ENCODE results near the gene SLC16A2.
"Not testable (repeated sequence)": the region's sequence is repeated elsewhere in the genome, so short reads cannot be mapped to it uniquely, and the experiment has no call there.

SLC16A2 gene

DNA sequence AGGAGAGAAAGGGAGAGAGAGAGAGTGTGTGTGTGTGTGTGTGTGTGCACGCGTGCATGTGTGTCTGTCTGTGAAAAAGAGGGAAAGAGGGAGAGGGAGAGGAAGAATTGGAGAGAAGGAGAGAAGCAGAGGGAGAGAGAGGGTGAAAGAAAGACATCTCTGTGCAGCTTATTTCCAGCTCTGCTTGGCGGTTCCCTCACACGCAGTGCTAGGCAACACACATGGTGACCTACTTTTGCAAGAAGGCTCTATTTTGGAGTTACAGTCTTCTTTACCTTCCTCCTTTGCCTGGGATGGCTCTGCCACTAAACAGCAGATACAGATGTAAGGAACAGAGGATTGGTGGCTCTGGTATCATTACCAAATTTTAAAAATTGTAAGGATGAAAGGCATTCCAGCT lies 40.1 kb downstream of the SLC16A2 start:
- Histone ChIP-seq H3K4me1 (ENCODE audit: control insufficient read depth, insufficient read depth, low read length) (no peaks in the 10 kb centered on the region), H3K9me3 (ENCODE audit: control insufficient read depth, insufficient read depth, low read length) (no peaks in the 10 kb centered on the region), H3K4me3 (ENCODE audit: low read length) (no peak overlapping the region), H3K36me3 (ENCODE audit: control insufficient read depth, insufficient read depth, low read length) (no peaks in the 10 kb centered on the region), H3K27me3 (ENCODE audit: control insufficient read depth, insufficient read depth, low read length) (no peaks in the 10 kb centered on the region), H3K27ac (ENCODE audit: low read length) (no peak overlapping the region)
- WGBS (ENCODE audit: insufficient coverage, insufficient read length): no CpG with 5 or more reads among the region's 4 CpGs
- DNase-seq (ENCODE audit: low read depth, low spot score): no peak

DNA sequence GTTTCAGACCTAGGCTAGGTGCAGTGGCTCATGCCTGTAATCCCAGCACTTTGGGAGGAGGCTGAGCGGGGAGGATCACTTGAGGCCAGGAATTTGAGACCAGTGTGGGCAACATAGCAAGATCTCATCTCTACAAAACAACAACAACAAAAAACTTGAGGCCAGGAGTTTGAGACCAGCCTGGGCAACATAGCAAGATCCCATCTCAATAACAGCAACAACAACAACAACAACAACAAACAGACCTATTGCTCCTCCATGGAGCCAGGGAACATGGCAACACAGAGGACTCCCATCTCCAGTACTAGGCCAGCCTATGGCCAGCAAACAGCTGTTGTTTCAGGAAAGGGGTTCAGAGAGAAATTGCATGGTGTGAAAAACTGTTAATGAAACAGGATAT lies 43.4 kb downstream of the SLC16A2 start:
- no peaks in the 10 kb centered on the region for H3K4me1 ChIP-seq (ENCODE audit: control insufficient read depth, insufficient read depth, low read length)
- no peaks in the 10 kb centered on the region for H3K36me3 ChIP-seq (ENCODE audit: control insufficient read depth, insufficient read depth, low read length)
- no peaks in the 10 kb centered on the region for H3K9me3 ChIP-seq (ENCODE audit: control insufficient read depth, insufficient read depth, low read length)
- no peak overlapping the region for H3K4me3 ChIP-seq (ENCODE audit: low read length)
- H3K27me3 ChIP-seq (ENCODE audit: control insufficient read depth, insufficient read depth, low read length): no peaks in the 10 kb centered on the region
- no peak overlapping the region for H3K27ac ChIP-seq (ENCODE audit: low read length)
- no peak for DNase-seq (ENCODE audit: low read depth, low spot score)
- WGBS (ENCODE audit: insufficient coverage, insufficient read length): no CpG with 5 or more reads among the region's 1 CpG

DNA sequence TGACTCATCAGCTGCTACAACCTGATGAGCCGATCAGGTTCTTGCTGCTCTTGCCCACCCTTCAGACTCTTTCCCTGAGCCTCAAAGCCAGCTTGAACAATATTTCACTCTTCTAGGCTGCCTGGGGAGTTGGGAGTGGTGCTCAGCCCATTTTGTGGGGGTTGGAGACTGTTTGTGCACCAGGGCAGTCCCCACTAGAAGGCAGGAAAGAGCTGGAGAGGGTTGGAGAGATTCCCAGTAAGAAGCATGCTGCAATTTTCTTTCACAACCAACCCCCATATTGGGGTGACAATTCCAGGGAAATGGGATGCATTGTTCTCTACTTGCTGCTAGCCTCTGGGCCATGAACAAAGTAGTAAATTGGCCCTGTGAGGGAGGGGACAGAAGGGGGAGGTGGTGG lies 44.1 kb downstream of the SLC16A2 start:
- no peak overlapping the region for H3K4me3 ChIP-seq (ENCODE audit: low read length)
- no peaks in the 10 kb centered on the region for H3K4me1 ChIP-seq (ENCODE audit: control insufficient read depth, insufficient read depth, low read length)
- no peaks in the 10 kb centered on the region for H3K27me3 ChIP-seq (ENCODE audit: control insufficient read depth, insufficient read depth, low read length)
- H3K36me3 ChIP-seq (ENCODE audit: control insufficient read depth, insufficient read depth, low read length): no peaks in the 10 kb centered on the region
- no peaks in the 10 kb centered on the region for H3K9me3 ChIP-seq (ENCODE audit: control insufficient read depth, insufficient read depth, low read length)
- no peak for DNase-seq (ENCODE audit: low read depth, low spot score)
- WGBS (ENCODE audit: insufficient coverage, insufficient read length): no CpG with 5 or more reads among the region's 1 CpG
- H3K27ac ChIP-seq (ENCODE audit: low read length): no peak overlapping the region

GRCh38 chrX:74467656-74468055 lies 46.4 kb downstream of the SLC16A2 start:
- Histone ChIP-seq H3K27me3 (ENCODE audit: control insufficient read depth, insufficient read depth, low read length) (no peaks in the 10 kb centered on the region), H3K36me3 (ENCODE audit: control insufficient read depth, insufficient read depth, low read length) (no peaks in the 10 kb centered on the region), H3K9me3 (ENCODE audit: control insufficient read depth, insufficient read depth, low read length) (no peaks in the 10 kb centered on the region), H3K4me3 (ENCODE audit: low read length) (no peak overlapping the region), H3K4me1 (ENCODE audit: control insufficient read depth, insufficient read depth, low read length) (no peaks in the 10 kb centered on the region), H3K27ac (ENCODE audit: low read length) (no peak overlapping the region)
- DNase-seq (ENCODE audit: low read depth, low spot score): no peak

- not testable (repeated sequence) for H3K36me3 ChIP-seq (ENCODE audit: control insufficient read depth, insufficient read depth, low read length); H3K27ac ChIP-seq (ENCODE audit: low read length); DNase-seq (ENCODE audit: low read depth, low spot score); H3K4me3 ChIP-seq (ENCODE audit: low read length); H3K4me1 ChIP-seq (ENCODE audit: control insufficient read depth, insufficient read depth, low read length); H3K9me3 ChIP-seq (ENCODE audit: control insufficient read depth, insufficient read depth, low read length); H3K27me3 ChIP-seq (ENCODE audit: control insufficient read depth, insufficient read depth, low read length)
- no CpG with 5 or more reads among the region's 2 CpGs for WGBS (ENCODE audit: insufficient coverage, insufficient read length)
Observed at GRCh38 chrX:74473116-74473515, 51.8 kb downstream of the SLC16A2 start.

DNA sequence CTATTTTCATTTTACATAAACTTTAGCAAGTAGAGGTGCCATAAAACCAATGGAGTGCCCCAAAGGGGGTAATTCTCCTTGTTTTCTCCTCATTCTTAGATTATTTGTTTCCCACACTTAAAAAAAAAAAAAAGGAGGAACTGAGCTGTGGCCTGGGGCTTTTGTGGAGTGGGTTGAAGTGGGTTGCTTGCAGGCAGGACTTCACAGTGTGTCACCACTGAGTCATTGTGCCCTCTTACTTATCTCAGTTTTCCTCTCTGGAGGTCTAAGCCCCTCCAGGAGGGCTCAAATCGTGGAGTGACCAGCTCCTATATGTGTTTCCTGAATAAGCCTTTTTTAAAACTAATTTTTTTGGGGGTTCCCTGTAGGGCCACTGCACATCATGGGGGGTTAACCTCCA lies 69.0 kb downstream of the SLC16A2 start:
- DNase-seq (ENCODE audit: low read depth, low spot score): no peak
- H3K36me3 ChIP-seq (ENCODE audit: control insufficient read depth, insufficient read depth, low read length): no peaks in the 10 kb centered on the region
- no peaks in the 10 kb centered on the region for H3K27me3 ChIP-seq (ENCODE audit: control insufficient read depth, insufficient read depth, low read length)
- no peak overlapping the region for H3K27ac ChIP-seq (ENCODE audit: low read length)
- no CpG with 5 or more reads among the region's 1 CpG for WGBS (ENCODE audit: insufficient coverage, insufficient read length)
- H3K4me3 ChIP-seq (ENCODE audit: low read length): no peak overlapping the region
- no peaks in the 10 kb centered on the region for H3K9me3 ChIP-seq (ENCODE audit: control insufficient read depth, insufficient read depth, low read length)
- peaks cover 2% of the 10 kb centered on the region; the same call in 1 of the 2 replicates for H3K4me1 ChIP-seq (ENCODE audit: control insufficient read depth, insufficient read depth, low read length)

DNA sequence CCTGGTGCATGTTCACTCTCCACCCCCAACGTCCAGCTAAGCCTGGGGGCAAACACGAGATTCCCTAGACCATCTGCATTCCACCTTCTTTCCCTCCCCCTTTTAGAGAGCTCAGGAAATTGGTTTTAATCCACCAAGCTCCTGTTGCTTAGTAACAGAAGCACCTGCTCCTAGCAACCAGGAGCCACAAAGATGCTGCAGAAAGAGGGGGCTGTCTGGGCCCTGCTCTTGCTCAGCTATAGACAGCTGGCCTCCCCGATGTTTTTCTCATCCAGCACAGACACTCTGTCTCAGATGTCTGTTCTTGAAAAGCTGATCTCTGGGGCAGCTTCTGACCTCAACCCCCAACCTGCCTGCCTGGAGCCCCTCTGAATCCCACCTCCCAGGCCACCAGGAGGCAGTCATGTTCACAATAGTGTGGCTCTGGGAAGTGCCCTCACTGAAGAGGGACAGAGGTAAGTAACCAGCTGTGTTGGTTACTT lies 71.5 kb downstream of the SLC16A2 start:
- WGBS (ENCODE audit: insufficient coverage, insufficient read length): no CpG with 5 or more reads among the region's 3 CpGs
- Histone ChIP-seq H3K27me3 (ENCODE audit: control insufficient read depth, insufficient read depth, low read length) (no peaks in the 10 kb centered on the region), H3K27ac (ENCODE audit: low read length) (no peak overlapping the region), H3K9me3 (ENCODE audit: control insufficient read depth, insufficient read depth, low read length) (no peaks in the 10 kb centered on the region), H3K4me3 (ENCODE audit: low read length) (no peak overlapping the region), H3K36me3 (ENCODE audit: control insufficient read depth, insufficient read depth, low read length) (no peaks in the 10 kb centered on the region), H3K4me1 (ENCODE audit: control insufficient read depth, insufficient read depth, low read length) (peaks cover 2% of the 10 kb centered on the region; the same call in 1 of the 2 replicates)
- no peak for DNase-seq (ENCODE audit: low read depth, low spot score)

DNA sequence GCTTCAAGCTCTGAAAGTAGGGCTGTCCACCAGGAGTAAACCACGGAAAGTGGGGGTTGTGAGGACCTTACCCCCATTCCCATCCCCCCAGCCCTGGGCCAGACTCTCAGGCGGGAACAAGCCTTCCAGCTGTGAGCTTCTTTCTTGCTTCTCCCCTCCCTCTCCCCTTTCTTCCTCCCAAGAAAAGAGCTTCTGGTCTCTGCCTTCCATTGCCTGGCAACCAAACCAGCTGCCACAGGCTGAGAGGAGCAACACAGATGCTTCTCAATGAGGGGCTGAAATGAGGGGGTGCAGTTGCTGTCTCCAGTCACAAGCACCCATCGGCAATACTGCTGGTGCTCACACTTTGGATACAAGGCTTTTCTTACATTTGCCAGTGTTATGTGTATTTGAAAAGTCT lies 72.5 kb downstream of the SLC16A2 start:
- no peak for DNase-seq (ENCODE audit: low read depth, low spot score)
- H3K27me3 ChIP-seq (ENCODE audit: control insufficient read depth, insufficient read depth, low read length): no peaks in the 10 kb centered on the region
- peaks cover 2% of the 10 kb centered on the region; the same call in 1 of the 2 replicates for H3K4me1 ChIP-seq (ENCODE audit: control insufficient read depth, insufficient read depth, low read length)
- WGBS (ENCODE audit: insufficient coverage, insufficient read length): no CpG with 5 or more reads among the region's 3 CpGs
- no peaks in the 10 kb centered on the region for H3K9me3 ChIP-seq (ENCODE audit: control insufficient read depth, insufficient read depth, low read length)
- no peaks in the 10 kb centered on the region for H3K36me3 ChIP-seq (ENCODE audit: control insufficient read depth, insufficient read depth, low read length)
- no peak overlapping the region for H3K4me3 ChIP-seq (ENCODE audit: low read length)
- no peak overlapping the region for H3K27ac ChIP-seq (ENCODE audit: low read length)

DNA sequence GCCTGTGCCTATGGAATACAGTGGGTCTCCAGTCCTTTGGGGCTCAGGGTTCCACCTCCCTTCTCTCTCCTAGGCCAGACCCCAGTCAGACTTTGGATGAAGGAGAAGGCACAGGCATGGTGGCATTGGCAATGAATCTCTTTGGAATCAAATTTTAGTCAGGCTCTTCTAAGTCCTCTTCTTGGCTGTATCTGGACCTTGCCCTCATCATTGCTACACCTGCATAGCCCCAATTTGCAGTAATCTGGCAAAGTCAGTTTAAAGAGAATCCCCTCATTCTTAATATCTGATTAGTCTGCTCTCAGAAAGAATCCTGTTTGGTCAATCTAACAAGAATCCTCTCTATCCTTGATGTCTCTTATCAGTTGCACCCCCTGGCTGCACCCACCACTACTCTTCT lies 77.6 kb downstream of the SLC16A2 start:
- no peaks in the 10 kb centered on the region for H3K4me1 ChIP-seq (ENCODE audit: control insufficient read depth, insufficient read depth, low read length)
- no peaks in the 10 kb centered on the region for H3K27me3 ChIP-seq (ENCODE audit: control insufficient read depth, insufficient read depth, low read length)
- H3K9me3 ChIP-seq (ENCODE audit: control insufficient read depth, insufficient read depth, low read length): no peaks in the 10 kb centered on the region
- no peak overlapping the region for H3K4me3 ChIP-seq (ENCODE audit: low read length)
- DNase-seq (ENCODE audit: low read depth, low spot score): no peak
- H3K27ac ChIP-seq (ENCODE audit: low read length): no peak overlapping the region
- no peaks in the 10 kb centered on the region for H3K36me3 ChIP-seq (ENCODE audit: control insufficient read depth, insufficient read depth, low read length)

DNA sequence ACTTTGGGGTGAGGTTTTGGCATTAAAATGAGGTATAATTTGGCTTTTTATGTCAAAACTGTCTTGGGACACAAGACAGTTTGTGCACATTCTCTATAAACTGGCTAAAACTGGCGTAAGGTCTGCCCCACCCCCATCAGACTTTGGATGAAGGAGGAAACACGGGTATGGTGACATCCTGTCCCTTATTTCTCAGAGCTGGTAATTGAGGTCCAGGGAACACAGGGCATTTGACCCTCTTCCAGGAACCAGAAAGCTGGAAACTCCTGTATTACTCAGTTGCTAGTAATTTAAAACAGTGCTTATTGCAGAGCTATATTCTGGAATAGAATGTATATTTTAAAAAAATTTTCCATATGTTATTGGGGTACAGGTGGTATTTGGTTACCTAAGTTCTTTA lies 78.8 kb downstream of the SLC16A2 start:
- Histone ChIP-seq H3K27me3 (ENCODE audit: control insufficient read depth, insufficient read depth, low read length) (no peaks in the 10 kb centered on the region), H3K27ac (ENCODE audit: low read length) (no peak overlapping the region), H3K36me3 (ENCODE audit: control insufficient read depth, insufficient read depth, low read length) (no peaks in the 10 kb centered on the region), H3K4me1 (ENCODE audit: control insufficient read depth, insufficient read depth, low read length) (no peaks in the 10 kb centered on the region), H3K4me3 (ENCODE audit: low read length) (no peak overlapping the region), H3K9me3 (ENCODE audit: control insufficient read depth, insufficient read depth, low read length) (no peaks in the 10 kb centered on the region)
- DNase-seq (ENCODE audit: low read depth, low spot score): no peak
- WGBS (ENCODE audit: insufficient coverage, insufficient read length): no CpG with 5 or more reads among the region's 2 CpGs

- no peaks in the 10 kb centered on the region for H3K9me3 ChIP-seq (ENCODE audit: control insufficient read depth, insufficient read depth, low read length)
- WGBS (ENCODE audit: insufficient coverage, insufficient read length): no CpG with 5 or more reads among the region's 4 CpGs
- no peaks in the 10 kb centered on the region for H3K4me1 ChIP-seq (ENCODE audit: control insufficient read depth, insufficient read depth, low read length)
- DNase-seq (ENCODE audit: low read depth, low spot score): no peak
- no peaks in the 10 kb centered on the region for H3K27me3 ChIP-seq (ENCODE audit: control insufficient read depth, insufficient read depth, low read length)
- H3K27ac ChIP-seq (ENCODE audit: low read length): no peak overlapping the region
- no peaks in the 10 kb centered on the region for H3K36me3 ChIP-seq (ENCODE audit: control insufficient read depth, insufficient read depth, low read length)
- H3K4me3 ChIP-seq (ENCODE audit: low read length): no peak overlapping the region
Observed at GRCh38 chrX:74500555-74500954, 79.3 kb downstream of the SLC16A2 start.

Data from iPS DF 6.9 (cell line).